ENCODE measurements around the gene CARMIL3.
A peak's percentile ranks its signal among the peaks of the same experiment; 100 is the strongest.

The CARMIL3 gene

GRCh38 chr14:24080142-24080530 lies 28.3 kb downstream of the CARMIL3 start:
- no peak for DNase-seq

- DNase-seq, result peak; percentile 31
These were observed 29.3 kb downstream of the CARMIL3 start for GRCh38 chr14:24080888-24081738.

- DNase-seq, result no peak
These were observed 30.0 kb downstream of the CARMIL3 start for GRCh38 chr14:24081739-24082211.

DNA sequence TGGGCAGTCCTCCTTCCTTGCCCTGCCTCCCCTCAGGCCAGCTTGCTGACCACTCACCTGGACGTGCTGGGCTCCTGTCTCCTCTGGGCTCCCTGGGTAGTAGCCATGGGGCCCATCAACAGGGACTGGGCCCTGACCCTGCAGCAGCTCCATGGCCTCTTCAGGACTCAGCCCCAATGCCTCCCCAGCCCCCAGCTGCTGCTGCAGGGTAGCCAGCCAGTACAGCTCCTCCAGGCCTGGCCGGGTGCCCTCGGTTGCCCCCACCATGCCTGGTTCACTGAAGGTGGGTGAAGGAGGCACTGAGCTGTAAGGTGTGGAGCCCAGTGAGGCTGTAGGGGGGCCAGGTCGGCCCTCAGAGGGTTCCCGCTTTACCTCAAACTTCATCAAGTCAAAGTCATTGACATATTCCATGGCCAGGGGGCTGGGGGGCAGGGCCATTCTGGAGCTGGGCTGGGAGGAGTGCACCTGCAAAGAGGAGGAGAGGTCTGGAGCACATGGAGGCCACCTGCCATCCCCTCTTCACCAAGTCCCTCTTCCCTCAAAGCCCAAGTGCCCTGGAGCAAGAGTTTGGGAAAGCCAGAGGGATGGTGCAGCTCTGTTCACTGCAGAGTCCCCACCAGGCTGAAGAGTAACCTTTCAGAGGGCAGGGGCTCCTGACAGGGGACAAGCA lies 30.7 kb downstream of the CARMIL3 start:
- DNase-seq, result no peak

GRCh38 chr14:24083462-24083861 lies 31.7 kb downstream of the CARMIL3 start:
- no peak for DNase-seq

DNA sequence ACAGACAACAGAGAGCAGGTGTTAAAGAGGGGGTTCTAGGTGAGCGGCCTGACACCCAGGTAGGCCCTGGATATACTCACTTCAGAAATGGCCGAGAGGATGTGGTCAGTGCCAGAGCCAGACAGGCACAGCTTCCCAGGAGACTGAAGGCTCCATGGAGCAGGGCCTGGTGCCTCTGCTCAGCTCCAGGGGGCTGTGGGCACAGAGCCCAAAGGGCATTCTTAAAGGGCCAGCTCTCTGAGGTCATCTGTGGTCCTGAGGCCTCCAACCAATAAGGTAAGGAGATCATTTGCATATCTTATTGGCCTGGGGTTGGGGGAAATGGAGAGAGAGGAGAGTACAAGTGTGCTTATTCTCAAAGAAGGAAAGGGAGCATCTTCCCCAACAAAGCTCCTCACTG lies 32.6 kb downstream of the CARMIL3 start:
- no peak for DNase-seq

DNA sequence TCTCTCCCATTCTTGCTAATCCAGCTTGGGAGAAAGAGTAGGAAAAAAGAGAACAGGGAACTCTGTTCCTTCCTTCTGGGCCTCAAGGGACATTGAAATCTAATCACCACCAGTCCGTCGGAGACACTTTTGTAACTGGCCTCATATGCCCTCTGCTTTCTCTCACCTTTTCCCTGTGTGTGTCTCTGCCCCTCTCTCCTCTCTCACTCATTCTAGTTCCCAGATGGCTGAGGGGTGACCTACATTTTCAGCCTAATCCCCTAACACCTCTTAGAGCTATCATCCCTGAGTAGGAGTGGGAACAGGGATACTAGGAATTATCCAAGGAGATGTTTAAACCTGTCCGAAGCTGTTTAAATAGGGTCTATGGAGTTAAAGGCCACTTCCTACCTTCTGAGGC lies 33.4 kb downstream of the CARMIL3 start:
- no peak for DNase-seq

- no peak for DNase-seq
These were observed 34.6 kb downstream of the CARMIL3 start for GRCh38 chr14:24086193-24086955.

GRCh38 chr14:24087004-24087403 lies 35.2 kb downstream of the CARMIL3 start:
- no peak for DNase-seq

- DNase-seq, result no peak
These were observed 36.3 kb downstream of the CARMIL3 start for GRCh38 chr14:24088095-24088494.

- DNase-seq, result no peak
These were observed 38.1 kb downstream of the CARMIL3 start for GRCh38 chr14:24089890-24090289.

DNA sequence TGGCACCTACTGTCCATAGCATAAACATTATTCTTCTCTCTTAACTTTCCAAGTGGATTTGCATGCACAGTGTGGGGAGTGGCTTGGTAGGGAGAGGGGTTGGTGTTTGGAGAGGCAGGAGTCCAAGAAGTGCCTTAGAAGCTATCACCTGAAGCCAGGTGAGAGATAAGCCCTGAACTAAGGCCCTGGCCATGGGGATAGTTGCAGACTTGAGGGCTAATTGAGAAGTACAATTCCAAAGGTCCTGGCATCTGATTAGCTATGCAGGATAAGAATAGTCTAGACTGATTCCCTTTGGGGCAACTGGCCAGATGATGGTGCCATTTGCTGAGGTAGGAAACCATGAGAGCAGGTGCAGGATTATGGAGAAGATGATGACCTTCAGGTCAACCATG lies 40.3 kb downstream of the CARMIL3 start:
- no peak for DNase-seq

DNA sequence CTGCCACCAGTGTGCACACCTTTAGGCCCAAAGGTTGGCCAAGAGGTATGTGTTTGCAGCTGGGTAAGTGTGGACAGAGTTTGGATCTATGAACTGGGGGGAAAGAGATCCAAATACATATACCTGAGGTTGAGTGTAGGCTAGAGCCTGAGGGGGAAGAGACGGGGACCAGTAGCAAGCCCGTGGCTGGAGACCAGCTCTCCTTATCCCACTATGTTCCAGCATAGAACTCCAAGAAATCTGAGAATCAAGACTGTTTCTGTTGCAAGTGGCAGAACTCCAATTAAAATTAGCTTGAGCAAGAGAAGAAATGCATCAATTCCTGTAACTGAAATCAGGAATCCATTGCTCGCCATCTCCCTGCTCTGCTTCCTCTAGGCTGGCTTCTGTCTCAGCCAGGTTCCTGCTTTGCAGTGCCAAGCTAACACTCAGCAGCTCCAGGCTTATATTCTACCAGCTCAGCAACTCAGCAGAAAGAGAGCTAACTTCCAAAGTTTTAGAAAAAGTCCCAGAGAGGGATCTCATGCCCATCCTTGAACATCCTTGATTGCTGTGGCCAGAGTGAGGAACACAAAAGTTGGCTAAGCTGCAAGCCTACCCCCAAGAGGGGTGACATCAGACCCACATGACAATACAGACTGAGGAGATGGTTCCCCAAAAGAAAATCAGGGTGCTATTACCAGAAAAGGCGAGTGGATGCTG lies 40.8 kb downstream of the CARMIL3 start:
- DNase-seq, result no peak

DNA sequence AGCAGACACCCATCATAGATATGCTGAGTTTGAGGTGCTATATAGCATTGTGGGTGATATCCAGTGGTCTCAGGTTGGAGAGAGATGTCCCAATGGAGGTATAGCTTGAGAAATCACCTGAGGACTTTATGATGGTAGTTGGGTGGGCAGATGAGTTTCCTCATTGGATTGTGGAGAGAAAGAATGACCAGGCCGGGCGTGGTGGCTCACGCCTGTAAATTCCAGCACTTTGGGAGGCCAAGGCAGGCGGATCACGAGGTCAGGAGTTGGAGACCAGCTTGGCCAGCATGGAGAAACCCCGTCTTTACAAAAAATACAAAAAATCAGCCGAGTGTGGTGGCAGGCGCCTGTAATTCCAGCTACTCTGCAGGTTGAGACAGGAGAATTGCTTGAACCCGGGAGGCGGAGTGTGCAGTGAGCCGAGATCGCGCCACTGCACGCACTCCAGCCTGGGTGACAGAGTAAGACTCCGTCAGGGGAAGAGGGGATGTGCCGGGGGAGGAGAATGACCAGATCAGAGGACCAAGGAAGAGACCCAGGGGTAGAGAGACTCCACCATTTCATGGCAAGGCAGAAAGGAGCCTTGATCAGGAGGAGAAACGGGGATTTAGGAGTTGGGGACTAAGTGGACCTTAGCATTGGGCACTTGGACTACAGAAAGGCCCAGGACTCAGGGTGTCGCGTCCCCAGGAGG lies 41.5 kb downstream of the CARMIL3 start:
- DNase-seq, result no peak

DNA sequence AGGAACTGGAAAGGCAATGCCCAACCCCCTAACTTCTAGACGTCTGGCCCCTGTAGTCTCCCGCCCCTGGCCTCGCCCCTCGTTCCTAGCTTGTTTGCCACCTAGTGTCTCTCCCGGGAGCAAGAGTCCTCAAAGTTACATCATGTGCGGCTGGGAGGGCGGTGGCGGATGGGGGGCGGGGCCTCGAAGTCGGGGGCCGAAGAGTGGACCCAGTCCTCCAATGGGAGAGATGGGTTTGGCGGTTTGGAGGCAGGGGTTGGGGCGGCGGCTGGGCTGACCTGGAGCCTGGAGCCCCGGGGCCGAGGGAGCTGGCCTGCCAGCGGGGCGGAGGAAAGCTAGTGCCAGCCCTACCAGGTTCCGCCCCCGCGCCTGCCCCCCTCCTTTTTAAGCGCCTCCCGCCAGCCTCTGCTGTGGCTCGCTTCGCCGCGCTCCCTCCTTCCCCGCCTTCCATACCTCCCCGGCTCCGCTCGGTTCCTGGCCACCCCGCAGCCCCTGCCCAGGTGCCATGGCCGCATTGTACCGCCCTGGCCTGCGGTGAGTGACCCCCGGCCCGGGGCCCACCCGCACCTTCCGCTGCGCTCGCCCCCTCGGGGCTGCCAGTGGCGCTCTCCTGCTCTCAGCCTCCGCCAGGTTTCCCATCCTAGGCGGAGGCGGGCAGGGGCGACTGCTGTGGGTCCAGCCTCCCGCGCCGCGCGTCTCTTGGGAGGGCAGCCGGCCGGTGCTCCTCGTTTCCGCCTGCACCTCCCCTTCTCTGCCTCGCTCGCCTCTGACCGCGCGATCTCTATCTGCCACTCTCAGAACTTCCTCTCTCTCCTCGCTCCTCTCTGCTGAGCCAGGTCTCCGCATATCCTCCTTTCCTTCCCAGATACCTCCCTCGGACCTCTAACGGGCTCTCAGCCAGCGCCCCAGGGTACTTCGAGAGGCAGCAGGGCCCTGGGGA lies 42.4 kb downstream of the CARMIL3 start, which contains the start of gene PCK2:
TSS of gene PCK2 (plus strand) at position 411 of the 940 bp plus-strand sequence. CDS start at position 506, 95 bp downstream.
- peak; percentile 87 for DNase-seq

DNA sequence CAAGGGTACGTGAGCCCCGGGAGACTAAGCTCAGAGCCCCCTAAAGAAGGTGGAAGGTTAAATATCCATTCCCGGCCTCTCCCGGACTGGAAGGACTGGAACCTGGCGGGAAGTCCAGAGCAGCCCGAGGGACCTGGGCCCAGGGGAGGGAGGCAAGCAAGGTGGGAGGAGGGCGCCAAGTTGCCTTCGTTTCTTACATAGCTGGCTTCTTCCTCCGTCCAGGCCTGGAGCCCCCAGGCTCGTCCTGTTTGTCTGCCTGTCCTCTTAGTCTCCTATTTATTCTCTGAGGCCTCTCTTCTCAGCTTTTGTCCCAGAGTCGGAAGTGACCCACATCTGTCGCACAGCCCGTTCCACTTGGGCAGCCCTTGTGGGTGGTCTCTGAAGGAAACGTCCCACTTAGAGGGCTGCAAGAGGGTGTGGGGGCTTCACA lies 43.0 kb downstream of the CARMIL3 start:
- no peak for DNase-seq

DNA sequence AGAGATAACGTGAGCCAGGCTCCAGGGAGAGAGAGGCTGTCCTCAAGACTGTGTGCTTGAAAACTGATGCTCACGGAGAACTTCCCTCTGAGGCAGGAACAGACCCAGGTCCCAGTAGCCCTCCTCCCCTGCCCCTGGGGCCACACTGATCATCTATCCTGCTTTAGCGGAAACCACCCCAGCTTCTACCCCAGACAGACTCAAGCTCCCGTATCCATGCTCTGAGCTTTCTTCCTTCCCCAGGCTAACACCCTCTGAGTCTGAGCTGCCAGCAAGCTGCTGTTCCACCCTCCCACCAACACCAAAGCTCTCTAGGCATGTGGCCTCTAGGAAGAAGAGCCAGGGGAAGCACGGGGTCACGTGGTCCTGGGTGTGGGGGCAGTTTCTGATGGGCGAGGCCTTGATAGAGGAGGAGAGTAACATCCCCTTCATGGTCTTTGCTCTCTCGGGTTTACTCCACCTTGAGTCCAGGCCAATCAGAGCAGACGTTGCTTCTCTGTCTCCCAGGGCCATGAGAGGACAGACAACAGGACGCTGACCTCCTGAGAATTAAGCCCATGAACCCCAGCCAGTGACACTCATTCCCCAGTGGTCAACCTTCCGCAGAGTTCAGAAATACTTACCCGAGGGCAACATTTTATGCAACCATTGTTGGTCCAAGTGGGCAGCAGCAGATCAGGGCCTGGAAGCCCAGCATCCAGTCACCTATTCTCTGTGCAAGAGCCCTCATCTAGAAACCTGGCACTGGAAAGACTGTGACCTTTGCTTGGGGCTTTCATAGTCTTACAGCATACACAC lies 43.7 kb downstream of the CARMIL3 start:
- DNase-seq, result peak; percentile 36

- DNase-seq, result no peak
These were observed 44.9 kb downstream of the CARMIL3 start for GRCh38 chr14:24096545-24097181.

- DNase-seq, result no peak
These were observed 46.6 kb downstream of the CARMIL3 start for GRCh38 chr14:24098229-24098926.

Data from KG1 (cell line).